DND-41 (cell line): ENCODE measurements around the gene CYFIP2.

ENCODE experiments used
- ATAC-seq: fragments of 200-7000 bp; cut with Tn5 transposase; 3 replicates; pipeline ENCODE4 v1.9.1; 2021; ENCODE audit warnings: low read depth; ENCODE audit not compliant: insufficient read depth
- DNase-seq: peaks from one replicate; pipeline ENCODE4 v3.0.0-alpha.2; 2020
- H2AFZ ChIP-seq: 2 replicates; pipeline ENCODE4 v1.6.0; 2012; ENCODE audit warnings: low read depth, low read length
- H3K27ac ChIP-seq: 2 replicates; pipeline ENCODE4 v1.5.1; 2012; ENCODE audit warnings: low read length, inconsistent platforms
- H3K27me3 ChIP-seq: fragments of 200-600 bp; sonication (generic); 2 replicates; pipeline ENCODE4 v1.6.0; 2012; ENCODE audit warnings: low read length, mild to moderate bottlenecking, inconsistent platforms; ENCODE audit not compliant: insufficient read depth, poor library complexity
- H3K36me3 ChIP-seq: 2 replicates; pipeline ENCODE4 v1.5.1; 2012; ENCODE audit warnings: low read length, inconsistent platforms; ENCODE audit not compliant: insufficient read depth
- H3K4me1 ChIP-seq: 2 replicates; pipeline ENCODE4 v1.5.1; 2012; ENCODE audit warnings: mild to moderate bottlenecking, low read length; ENCODE audit not compliant: insufficient read depth
- H3K4me2 ChIP-seq: 2 replicates; pipeline ENCODE4 v1.6.0; 2012; ENCODE audit warnings: mild to moderate bottlenecking, moderate library complexity, low read length, inconsistent platforms; ENCODE audit not compliant: insufficient read depth
- H3K4me3 ChIP-seq, 2 experiments: fragments of 200-600 bp in 1 of 2; shearing (Covaris generic) in 1 of 2; 2 replicates each; pipeline ENCODE4 v1.5.1; 2012 to 2016; ENCODE audit warnings: inconsistent platforms in 2 of 2, low read length in 2 of 2, mild to moderate bottlenecking in 2 of 2, low read depth in 1 of 2, moderate library complexity in 1 of 2
- H3K79me2 ChIP-seq: 2 replicates; pipeline ENCODE4 v1.6.0; 2012; ENCODE audit warnings: low read length, inconsistent platforms; ENCODE audit not compliant: insufficient read depth
- H3K9ac ChIP-seq: 2 replicates; pipeline ENCODE4 v1.6.0; 2012; ENCODE audit warnings: low read depth, mild to moderate bottlenecking, inconsistent platforms, low read length, moderate library complexity
- H3K9me3 ChIP-seq: 2 replicates; pipeline ENCODE4 v1.5.1; 2012; ENCODE audit warnings: low read length, moderate library complexity, mild to moderate bottlenecking, inconsistent platforms; ENCODE audit not compliant: insufficient read depth, severe bottlenecking
- H4K20me1 ChIP-seq: 2 replicates; pipeline ENCODE4 v1.6.0; 2012; ENCODE audit warnings: low read length; ENCODE audit not compliant: insufficient read depth
- EZH2 ChIP-seq: IDR thresholded peaks from 3 replicates; pipeline ENCODE4 v1.6.1; 2012; ENCODE audit warnings: borderline replicate concordance, low read depth, mild to moderate bottlenecking, moderate library complexity, low read length, inconsistent platforms; ENCODE audit not compliant: severe bottlenecking
- TF ChIP-seq, protein P1 (sequence below): IDR thresholded peaks from 2 replicates; pipeline ENCODE4 v1.5.1; 2012; ENCODE audit warnings: borderline replicate concordance, low read length, moderate library complexity, mild to moderate bottlenecking; ENCODE audit not compliant: poor library complexity, severe bottlenecking; ENCODE audit errors: extremely low read depth

The CYFIP2 gene

DNA sequence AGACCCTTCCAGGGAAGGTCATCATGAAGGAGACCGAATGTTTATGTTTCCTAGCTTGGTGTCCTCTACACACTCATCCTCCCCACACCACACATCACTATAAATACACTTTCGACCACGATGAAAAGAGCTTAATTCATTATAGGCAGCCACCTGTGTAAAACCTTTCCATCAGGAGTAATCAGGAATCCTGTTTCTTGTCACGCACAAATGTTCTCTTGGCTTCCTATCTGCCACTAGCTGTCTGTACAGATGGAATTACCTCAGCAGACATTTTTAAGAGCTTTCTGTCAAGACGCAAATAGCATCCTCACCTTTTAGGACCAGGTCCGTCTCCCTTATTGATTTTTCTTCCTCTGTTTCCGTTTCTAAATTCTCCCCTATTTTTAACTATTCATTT, 79.1 kb downstream of the CYFIP2 start:
- Histone ChIP-seq H4K20me1 (no peaks in the 10 kb centered on the region), H3K27me3 (no peaks in the 10 kb centered on the region), H3K4me1 (no peaks in the 10 kb centered on the region), H3K27ac (no peak overlapping the region), H3K9ac (no peak overlapping the region), H3K4me3 (no peak overlapping the region), H3K4me2 (no peak overlapping the region), H2AFZ (no peak overlapping the region), H3K36me3 (peaks cover 89% of the 10 kb centered on the region), H3K79me2 (no peaks in the 10 kb centered on the region), H3K9me3 (no peaks in the 10 kb centered on the region)
- TF ChIP-seq EZH2: no peak
- DNase-seq: no peak
- no peak for ATAC-seq

DNA sequence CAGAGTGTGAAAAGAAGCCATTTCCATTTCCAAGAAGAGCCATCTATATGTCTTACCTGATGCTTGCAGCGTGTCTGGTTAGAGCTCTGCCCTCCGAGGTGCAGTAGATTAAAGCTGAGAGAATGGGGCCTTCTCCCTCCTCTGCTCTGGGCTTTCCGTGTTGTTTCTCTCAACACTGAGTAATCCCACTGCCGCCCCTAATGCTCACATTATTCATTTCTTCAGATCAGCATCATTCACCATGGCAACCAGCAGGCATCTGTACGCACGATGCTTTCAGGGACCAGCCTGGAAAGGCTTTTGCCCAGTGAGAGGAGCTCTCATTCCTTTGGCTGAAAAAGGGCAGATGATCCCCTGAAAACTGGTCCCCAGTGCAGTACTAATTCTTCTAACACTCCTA, 79.6 kb downstream of the CYFIP2 start:
- TF ChIP-seq EZH2: no peak
- TF ChIP-seq, protein P1, sequence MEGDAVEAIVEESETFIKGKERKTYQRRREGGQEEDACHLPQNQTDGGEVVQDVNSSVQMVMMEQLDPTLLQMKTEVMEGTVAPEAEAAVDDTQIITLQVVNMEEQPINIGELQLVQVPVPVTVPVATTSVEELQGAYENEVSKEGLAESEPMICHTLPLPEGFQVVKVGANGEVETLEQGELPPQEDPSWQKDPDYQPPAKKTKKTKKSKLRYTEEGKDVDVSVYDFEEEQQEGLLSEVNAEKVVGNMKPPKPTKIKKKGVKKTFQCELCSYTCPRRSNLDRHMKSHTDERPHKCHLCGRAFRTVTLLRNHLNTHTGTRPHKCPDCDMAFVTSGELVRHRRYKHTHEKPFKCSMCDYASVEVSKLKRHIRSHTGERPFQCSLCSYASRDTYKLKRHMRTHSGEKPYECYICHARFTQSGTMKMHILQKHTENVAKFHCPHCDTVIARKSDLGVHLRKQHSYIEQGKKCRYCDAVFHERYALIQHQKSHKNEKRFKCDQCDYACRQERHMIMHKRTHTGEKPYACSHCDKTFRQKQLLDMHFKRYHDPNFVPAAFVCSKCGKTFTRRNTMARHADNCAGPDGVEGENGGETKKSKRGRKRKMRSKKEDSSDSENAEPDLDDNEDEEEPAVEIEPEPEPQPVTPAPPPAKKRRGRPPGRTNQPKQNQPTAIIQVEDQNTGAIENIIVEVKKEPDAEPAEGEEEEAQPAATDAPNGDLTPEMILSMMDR: no peak

DNA sequence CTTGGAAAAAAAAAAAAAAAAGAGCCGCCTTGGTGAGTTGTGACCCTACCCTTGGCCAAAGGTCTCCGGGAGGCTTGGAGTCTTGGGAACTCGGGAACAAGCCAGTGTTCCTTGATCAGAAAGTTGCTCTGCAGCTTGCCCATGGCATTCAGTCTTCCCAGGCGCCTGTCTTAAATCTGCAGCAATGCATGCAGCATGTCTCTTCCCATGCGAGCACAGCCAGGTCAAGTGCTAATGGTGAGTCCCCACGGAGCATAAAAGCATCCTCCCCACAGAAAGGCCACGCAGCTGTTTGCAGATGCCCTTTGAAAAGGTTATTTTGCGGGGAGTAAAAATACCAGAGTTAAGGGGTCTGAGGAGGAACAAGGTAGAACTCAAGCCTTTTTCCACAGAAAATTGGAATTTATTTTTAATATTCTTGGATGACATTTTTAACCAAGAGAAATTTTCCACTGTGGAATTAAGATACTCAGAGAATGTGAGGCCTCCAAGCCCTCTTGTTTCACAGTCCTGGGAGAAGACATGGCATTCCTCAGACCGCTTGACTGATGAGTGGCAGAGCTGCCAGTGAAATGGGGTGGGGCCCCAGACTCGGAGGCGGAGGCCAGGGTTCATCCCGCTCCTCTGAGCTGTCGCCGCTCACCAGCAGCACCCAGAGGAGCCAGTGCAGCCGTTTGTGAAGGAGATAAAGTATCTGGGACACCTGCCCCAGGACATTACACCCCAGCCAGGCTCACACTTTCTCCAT, 81.6 kb downstream of the CYFIP2 start:
- H3K27ac ChIP-seq: no peak overlapping the region
- H3K4me3 ChIP-seq: no peak overlapping the region
- TF ChIP-seq EZH2: no peak
- TF ChIP-seq, protein P1: no peak
- H3K4me2 ChIP-seq: no peak overlapping the region
- no peak overlapping the region for H3K9ac ChIP-seq
- no peaks in the 10 kb centered on the region for H3K9me3 ChIP-seq
- no peaks in the 10 kb centered on the region for H3K79me2 ChIP-seq
- DNase-seq (no peak), ATAC-seq (no peak)
- peaks cover 4% of the 10 kb centered on the region for H4K20me1 ChIP-seq
- no peaks in the 10 kb centered on the region for H3K27me3 ChIP-seq
- H2AFZ ChIP-seq: no peak overlapping the region
- H3K36me3 ChIP-seq: peaks cover 88% of the 10 kb centered on the region
- no peaks in the 10 kb centered on the region for H3K4me1 ChIP-seq

More for the DNA sequence above, 79.6 kb downstream of the CYFIP2 start:
- Histone ChIP-seq H3K4me1 (no peaks in the 10 kb centered on the region), H3K4me2 (no peak overlapping the region), H3K9me3 (no peaks in the 10 kb centered on the region), H4K20me1 (no peaks in the 10 kb centered on the region), H3K9ac (no peak overlapping the region), H3K79me2 (no peaks in the 10 kb centered on the region), H2AFZ (no peak overlapping the region), H3K4me3 (no peak overlapping the region), H3K27me3 (no peaks in the 10 kb centered on the region), H3K36me3 (peaks cover 88% of the 10 kb centered on the region), H3K27ac (no peak overlapping the region)
- no peak for ATAC-seq
- no peak for DNase-seq

DNA sequence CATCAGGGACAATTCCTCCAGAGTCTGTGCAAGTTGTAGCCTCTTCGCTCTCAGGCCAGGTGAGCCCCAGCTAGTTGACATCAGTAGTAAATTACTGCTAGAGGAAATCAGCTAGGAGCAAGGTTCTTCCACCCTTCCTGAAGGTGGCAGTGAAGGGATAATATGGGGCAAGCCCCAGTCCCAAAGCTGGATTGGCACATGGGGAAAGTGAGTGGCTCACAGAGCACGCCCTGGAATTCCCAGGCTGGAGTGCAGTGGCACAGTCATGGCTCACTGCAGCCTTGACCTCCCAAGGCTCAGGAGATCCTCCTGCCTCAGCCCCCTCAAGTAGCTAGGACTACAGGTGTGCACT, 82.1 kb downstream of the CYFIP2 start:
- ATAC-seq (no peak), DNase-seq (no peak)
- Histone ChIP-seq H4K20me1 (peaks cover 9% of the 10 kb centered on the region), H2AFZ (no peak overlapping the region), H3K4me1 (no peaks in the 10 kb centered on the region), H3K9ac (no peak overlapping the region), H3K4me2 (no peak overlapping the region), H3K9me3 (no peaks in the 10 kb centered on the region), H3K4me3 (no peak overlapping the region), H3K27me3 (no peaks in the 10 kb centered on the region), H3K27ac (no peak overlapping the region), H3K79me2 (no peaks in the 10 kb centered on the region), H3K36me3 (peaks cover 88% of the 10 kb centered on the region)
- TF ChIP-seq, protein P1: no peak
- TF ChIP-seq EZH2: no peak
